ENCODE measurements around the gene HSPA12A. TPM values are rescaled to one million over a fixed set of nuclear protein-coding genes. Genes with fewer than 3 reads are reported as not detected.

Gene HSPA12A
- total RNA-seq, 1 donor from 2014 or later: 0.05 TPM

DNA sequence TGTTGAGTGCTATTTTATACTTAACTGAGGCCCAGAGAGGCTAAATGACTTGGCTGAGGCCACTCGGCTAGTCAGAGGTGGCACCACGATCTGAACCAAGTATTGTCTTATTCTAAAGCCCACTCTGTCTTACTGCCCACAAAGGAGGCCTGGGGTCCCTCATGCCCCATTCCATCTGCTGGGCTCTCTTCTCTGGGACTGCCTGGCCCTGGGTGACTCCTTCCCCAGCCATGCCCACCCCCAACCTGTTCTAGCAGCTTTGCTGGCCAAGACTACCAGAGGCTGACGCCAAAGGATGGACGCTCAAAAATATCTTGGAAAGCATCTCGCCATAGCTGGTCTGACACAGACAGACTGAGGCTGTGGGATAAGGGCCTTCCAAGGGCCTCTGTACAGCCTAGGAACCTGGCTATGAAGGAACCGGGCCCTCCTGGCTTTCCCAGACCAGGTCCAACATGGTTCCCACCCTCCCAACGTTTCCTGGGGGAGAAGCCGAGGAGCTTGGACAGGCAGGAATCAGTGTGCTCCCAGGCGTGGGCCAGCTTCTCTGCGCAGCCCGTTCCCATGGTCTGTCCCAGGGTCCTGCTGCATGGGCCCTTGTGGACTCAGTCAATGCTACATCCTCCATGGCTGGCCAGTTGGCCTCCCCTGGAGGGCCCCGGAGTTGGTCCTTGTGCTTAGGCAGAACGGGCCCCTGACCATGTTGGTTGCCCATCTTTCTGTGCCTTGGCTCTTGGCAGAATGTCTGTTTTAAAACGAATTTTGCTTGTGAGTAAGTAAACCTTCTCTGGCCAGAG lies 11.7 kb downstream of the HSPA12A start:
- H3K27me3 Mint-ChIP-seq (ENCODE audit: insufficient read depth): peaks cover 21% of the 10 kb centered on the region
- H3K9me3 Mint-ChIP-seq: no peaks in the 10 kb centered on the region
- intact Hi-C loops (cut with micrococcal nuclease): no loop called here

DNA sequence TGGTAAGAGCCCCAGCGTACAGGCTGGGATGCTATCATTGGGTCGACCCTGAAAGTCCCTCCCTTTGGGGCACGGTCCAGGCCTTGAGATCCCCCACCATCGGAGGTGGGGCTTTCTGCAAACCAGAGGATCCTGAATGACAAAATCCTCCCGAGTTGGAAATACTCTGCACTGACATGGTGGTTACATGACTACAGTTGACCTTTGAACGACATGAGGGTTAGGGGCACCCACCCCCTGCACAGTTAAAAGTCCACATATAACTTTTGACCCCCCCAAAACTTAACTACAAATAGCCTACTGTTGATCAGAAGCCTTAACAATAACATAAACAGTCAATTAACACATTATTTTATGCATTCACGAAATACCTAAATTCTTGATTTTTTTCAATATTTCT lies 13.1 kb downstream of the HSPA12A start:
- no peaks in the 10 kb centered on the region for H3K9me3 Mint-ChIP-seq
- no peak for DNase-seq (ENCODE audit: low spot score)
- H3K4me3 Mint-ChIP-seq: no peak overlapping the region
- H3K36me3 Mint-ChIP-seq (ENCODE audit: low read depth): no peaks in the 10 kb centered on the region
- intact Hi-C loops (cut with micrococcal nuclease): no loop called here
- H3K27ac Mint-ChIP-seq: no peak overlapping the region
- H3K27me3 Mint-ChIP-seq (ENCODE audit: insufficient read depth): peaks cover 22% of the 10 kb centered on the region
- H3K4me1 Mint-ChIP-seq (ENCODE audit: low read depth): peaks cover 3% of the 10 kb centered on the region

More for the DNA sequence above, 11.7 kb downstream of the HSPA12A start:
- Mint-ChIP-seq H3K4me1 (ENCODE audit: low read depth) (no peaks in the 10 kb centered on the region), H3K27ac (no peak overlapping the region), H3K36me3 (ENCODE audit: low read depth) (no peaks in the 10 kb centered on the region), H3K4me3 (no peak overlapping the region)
- DNase-seq (ENCODE audit: low spot score): no peak

DNA sequence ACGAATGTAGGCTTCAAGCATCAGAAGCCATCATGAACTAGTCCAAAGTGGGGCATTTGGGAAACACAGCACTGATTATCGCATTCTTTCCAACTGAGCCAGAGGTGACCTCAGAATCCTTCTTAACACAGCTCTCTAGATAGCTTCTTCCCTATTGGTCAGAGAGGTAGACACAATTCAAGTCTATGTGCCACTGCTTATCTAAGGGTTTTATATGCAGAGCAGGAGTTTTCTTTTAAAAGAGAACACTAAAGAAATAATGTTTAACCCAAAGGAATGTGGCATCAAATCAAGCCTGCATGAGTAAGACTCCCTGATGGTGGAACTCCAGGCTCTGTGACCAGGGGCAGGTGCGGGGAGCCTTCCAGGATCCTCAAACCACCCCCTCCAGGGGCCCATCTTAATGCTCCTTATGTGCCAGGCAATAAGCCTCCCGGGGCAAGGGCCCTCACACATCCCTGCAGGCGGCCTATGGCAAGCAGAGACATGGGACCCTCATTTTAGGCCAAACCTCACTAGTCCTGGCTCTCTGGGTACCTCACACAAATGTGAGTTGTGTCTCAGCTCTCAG lies 13.8 kb downstream of the HSPA12A start:
- Mint-ChIP-seq H3K4me1 (ENCODE audit: low read depth) (peaks cover 10% of the 10 kb centered on the region), H3K27ac (no peak overlapping the region), H3K9me3 (no peaks in the 10 kb centered on the region), H3K36me3 (ENCODE audit: low read depth) (no peaks in the 10 kb centered on the region), H3K27me3 (ENCODE audit: insufficient read depth) (peaks cover 26% of the 10 kb centered on the region), H3K4me3 (no peak overlapping the region)
- intact Hi-C loops (cut with micrococcal nuclease): no loop called here
- DNase-seq (ENCODE audit: low spot score): no peak

DNA sequence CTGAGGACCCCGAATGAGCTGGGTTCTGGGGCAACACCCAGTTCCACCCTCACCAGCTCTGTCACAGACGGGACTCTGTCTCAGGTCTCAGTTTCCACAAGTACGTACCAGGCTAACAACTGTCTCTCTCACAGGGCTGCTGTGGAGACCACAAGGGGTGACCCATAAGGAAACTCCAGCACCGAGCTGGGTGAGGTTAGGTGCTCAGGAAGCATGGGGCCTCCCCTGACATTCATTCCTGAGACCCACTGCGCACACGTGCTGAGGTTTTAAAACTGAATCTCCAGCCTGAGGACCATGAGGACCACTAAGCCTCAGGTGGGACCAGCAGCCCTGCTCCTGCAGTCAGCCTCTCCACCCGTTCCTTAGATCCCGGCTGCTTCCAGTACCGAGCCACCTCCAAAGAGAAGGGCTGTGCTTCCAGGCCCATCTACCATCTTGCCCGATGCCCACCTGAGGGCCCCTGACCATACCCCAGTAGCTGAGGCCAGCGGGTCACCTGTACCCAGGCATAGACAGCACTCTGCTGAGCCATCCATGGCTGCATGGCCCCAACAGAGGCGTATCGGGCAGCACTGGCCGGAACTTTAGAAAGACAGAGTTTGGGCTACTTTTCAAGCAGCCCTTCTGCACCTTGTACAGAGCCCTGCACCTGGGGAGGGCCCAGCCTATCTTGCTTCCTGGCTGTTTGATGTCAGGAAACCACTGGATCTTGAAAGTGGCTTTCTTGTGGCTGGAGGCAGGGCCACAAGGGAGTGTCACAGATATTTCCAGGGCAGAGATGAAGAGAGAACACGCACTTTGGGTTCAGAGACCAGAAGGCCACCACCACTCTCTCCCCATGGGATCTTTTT lies 18.7 kb downstream of the HSPA12A start:
- Mint-ChIP-seq H3K9me3 (no peaks in the 10 kb centered on the region), H3K27ac (no peak overlapping the region), H3K27me3 (ENCODE audit: insufficient read depth) (peaks cover 48% of the 10 kb centered on the region), H3K4me1 (ENCODE audit: low read depth) (peaks cover 12% of the 10 kb centered on the region), H3K4me3 (no peak overlapping the region), H3K36me3 (ENCODE audit: low read depth) (no peaks in the 10 kb centered on the region)
- peak; percentile 28 for DNase-seq (ENCODE audit: low spot score)
- intact Hi-C loops (cut with micrococcal nuclease): no loop called here

DNA sequence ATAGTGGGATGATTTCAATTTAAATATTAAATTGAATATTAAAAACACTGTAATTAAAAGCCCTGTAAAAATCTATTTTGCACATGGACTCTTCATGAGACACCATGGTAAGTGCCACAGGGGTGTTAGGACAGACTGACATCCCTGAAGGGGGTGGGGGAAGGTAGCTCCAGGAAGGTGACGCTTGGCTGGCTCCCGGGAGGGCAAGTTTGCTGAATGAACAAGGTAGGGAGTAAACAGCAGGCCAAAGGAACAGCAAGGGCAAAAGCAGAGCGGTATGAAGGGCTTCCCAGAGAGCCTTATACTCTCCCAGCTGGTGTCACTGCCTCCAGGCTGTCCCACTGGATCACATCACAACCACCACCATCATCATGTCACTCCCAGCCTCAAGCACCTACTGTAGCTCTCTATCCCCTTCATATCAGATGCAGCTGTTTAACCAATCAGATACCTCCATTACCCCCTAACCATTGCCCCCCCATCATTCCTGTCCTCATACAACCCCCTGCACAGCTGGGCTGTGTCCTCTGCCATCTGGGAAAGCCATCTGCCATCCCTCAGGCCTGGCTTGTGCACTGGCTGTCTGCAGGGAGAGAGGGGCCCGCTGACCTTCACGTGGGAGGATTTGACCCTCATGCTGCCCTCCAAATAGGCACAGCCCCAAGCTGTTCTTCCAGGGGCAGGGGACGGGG lies 19.5 kb downstream of the HSPA12A start:
- no peak for DNase-seq (ENCODE audit: low spot score)
- Mint-ChIP-seq H3K4me1 (ENCODE audit: low read depth) (peaks cover 12% of the 10 kb centered on the region), H3K27ac (no peak overlapping the region), H3K36me3 (ENCODE audit: low read depth) (no peaks in the 10 kb centered on the region), H3K27me3 (ENCODE audit: insufficient read depth) (peaks cover 49% of the 10 kb centered on the region), H3K4me3 (no peak overlapping the region), H3K9me3 (no peaks in the 10 kb centered on the region)
- intact Hi-C loops (cut with micrococcal nuclease): no loop called here

DNA sequence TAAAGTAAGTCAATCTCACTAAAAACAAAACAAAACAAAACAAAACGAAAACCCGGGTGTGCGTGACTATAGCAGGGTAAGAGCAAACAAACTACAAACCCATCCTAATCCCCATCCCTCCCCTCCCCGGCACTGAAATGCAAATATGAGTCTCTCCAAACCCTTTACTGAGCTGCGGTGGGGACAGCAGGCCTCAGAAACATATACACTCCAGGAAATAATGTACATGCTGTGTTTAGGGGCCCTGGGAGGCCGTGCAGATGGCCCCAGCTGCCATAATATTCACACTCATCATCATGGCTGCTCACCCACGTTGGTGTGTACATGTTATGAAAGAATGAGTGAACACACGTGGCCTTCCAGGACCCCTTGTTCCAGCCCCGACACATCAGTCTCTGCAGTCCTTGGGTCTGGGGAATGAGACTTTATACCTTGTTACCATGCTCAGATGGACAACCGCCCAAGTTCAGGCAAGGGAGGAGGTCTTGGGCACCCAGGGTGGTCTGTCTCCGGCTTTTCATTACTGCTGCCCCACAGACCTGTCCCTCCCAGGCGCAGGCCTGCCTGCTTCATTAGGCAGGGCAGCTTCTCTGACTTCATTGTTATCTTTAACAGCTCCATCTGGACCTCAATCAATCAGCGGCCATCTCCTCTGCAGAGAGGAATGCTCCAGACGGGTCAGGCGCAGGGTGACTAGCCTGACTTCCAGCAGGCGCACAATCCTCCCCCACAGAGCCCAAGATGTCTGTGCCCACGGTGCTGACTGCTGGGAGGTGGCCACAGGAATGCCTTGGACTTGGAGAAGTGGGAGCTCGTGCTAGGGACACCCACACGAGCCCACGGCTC lies 20.6 kb downstream of the HSPA12A start:
- Mint-ChIP-seq H3K4me1 (ENCODE audit: low read depth) (peaks cover 12% of the 10 kb centered on the region), H3K4me3 (no peak overlapping the region), H3K27ac (no peak overlapping the region), H3K36me3 (ENCODE audit: low read depth) (no peaks in the 10 kb centered on the region), H3K9me3 (no peaks in the 10 kb centered on the region), H3K27me3 (ENCODE audit: insufficient read depth) (peaks cover 50% of the 10 kb centered on the region)
- intact Hi-C loops (cut with micrococcal nuclease): no loop called here
- no peak for DNase-seq (ENCODE audit: low spot score)

DNA sequence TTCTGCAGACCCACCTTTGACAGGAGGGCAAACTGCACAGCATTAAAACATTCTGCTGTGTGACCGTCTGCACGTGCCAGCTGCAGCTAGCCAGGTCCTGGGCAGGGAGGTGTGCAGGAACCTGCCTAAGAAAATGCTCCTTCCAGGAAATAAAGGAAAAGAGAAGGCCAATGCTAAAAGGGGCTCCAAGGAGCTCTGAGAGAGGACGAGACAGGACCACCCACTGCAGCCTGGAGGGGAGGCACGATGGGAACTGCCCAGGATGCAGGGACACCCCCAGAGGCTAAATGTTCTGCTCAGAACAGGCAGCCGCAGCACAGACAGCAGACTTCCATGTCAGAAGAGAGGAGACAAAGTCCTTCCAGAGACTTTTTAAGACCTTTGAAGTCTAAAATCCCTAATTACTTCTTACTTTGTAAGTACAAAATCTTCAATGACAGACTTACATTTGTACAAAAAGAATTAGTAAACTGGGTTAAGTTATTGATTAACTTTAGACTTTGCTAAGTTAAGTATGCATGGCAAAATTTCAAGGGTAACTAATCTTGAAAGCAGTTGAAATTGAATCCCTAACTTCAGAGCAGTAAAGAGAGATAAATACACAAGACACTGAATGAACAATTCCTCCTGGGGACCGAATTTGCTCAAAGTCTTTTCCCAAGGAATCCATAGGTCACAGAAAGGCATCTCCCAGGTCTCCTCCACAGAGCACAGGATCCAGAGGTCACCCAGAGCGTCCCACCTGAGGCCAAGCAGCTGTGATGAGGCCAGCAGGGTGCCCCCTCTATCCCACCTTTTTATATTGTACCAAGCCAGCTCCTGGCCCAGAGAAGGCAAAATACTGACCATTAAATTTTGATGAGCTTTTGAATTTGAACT lies 21.5 kb downstream of the HSPA12A start:
- H3K27ac Mint-ChIP-seq: no peak overlapping the region
- peaks cover 41% of the 10 kb centered on the region for H3K27me3 Mint-ChIP-seq (ENCODE audit: insufficient read depth)
- intact Hi-C loops (cut with micrococcal nuclease): no loop called here

DNA sequence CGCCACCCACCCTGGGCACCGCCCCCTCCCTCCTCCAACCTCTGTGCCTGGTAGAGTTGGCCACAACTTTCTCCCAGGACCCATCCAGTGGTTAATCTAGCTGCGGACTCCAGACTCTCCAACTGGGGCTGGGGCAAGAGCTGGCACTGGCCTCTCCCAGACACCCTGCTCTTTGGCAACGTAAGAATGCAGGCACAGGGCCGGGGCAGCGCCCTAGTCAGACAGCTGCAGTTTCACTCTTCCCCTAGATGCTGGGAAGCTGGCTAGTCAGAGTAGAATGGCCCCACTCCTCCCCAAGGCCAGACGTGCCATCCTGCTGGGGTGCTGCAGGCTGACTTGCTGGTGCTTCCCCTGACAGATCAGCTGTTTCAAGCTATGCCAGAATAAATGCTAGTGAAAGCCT lies 22.1 kb downstream of the HSPA12A start:
- Mint-ChIP-seq H3K27me3 (ENCODE audit: insufficient read depth) (peaks cover 36% of the 10 kb centered on the region), H3K27ac (no peak overlapping the region), H3K36me3 (ENCODE audit: low read depth) (no peaks in the 10 kb centered on the region), H3K4me1 (ENCODE audit: low read depth) (peaks cover 12% of the 10 kb centered on the region), H3K4me3 (no peak overlapping the region), H3K9me3 (no peaks in the 10 kb centered on the region)
- no peak for DNase-seq (ENCODE audit: low spot score)
- intact Hi-C loops (cut with micrococcal nuclease): no loop called here

More for the DNA sequence above, 21.5 kb downstream of the HSPA12A start:
- Mint-ChIP-seq H3K4me1 (ENCODE audit: low read depth) (peaks cover 12% of the 10 kb centered on the region), H3K9me3 (no peaks in the 10 kb centered on the region), H3K36me3 (ENCODE audit: low read depth) (no peaks in the 10 kb centered on the region), H3K4me3 (no peak overlapping the region)
- DNase-seq (ENCODE audit: low spot score): no peak

DNA sequence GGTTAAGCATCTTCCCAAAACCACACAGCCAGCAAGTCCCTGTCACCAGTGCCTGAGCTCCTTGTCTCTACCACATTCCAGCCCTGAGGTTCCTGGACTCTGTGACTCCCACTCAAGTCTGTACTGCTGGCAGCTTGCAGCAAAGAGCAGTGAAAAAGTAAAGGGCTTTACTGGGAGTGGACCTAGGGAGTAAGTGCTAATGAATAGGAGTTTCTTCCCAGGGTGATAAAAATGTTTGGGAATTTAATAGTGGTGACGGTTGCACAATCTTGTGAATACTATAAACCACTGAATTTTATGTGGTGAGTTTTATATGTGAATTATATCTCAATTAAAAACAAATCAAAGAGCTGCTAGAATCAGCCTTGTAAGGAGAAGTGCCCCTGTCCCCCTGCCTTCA lies 22.6 kb downstream of the HSPA12A start:
- no peak for DNase-seq (ENCODE audit: low spot score)
- Mint-ChIP-seq H3K4me3 (no peak overlapping the region), H3K27me3 (ENCODE audit: insufficient read depth) (peaks cover 34% of the 10 kb centered on the region), H3K27ac (no peak overlapping the region), H3K4me1 (ENCODE audit: low read depth) (peaks cover 12% of the 10 kb centered on the region), H3K36me3 (ENCODE audit: low read depth) (no peaks in the 10 kb centered on the region), H3K9me3 (no peaks in the 10 kb centered on the region)
- intact Hi-C loops (cut with micrococcal nuclease): no loop called here

DNA sequence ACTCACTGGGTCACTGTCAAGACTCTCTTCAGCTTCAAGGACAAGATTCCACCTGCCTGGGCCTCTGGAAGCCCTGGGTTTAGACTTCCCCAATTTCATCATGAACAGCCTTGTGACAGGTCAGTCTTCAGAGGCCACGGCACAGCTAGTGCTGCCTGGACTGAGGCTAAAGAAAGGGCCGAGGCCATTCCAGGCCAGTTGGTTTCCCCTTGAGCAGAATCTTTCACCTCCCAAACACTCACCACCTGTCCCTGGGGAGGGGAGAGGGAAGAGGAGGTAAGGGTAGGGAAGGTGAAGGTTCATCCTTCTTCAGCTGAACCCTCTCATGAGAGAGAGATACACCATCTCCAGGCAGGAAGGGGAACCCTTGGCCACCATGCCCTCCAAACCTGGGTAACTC lies 24.3 kb downstream of the HSPA12A start:
- Mint-ChIP-seq H3K36me3 (ENCODE audit: low read depth) (no peaks in the 10 kb centered on the region), H3K4me1 (ENCODE audit: low read depth) (no peaks in the 10 kb centered on the region), H3K27me3 (ENCODE audit: insufficient read depth) (peaks cover 30% of the 10 kb centered on the region), H3K9me3 (no peaks in the 10 kb centered on the region), H3K4me3 (no peak overlapping the region), H3K27ac (no peak overlapping the region)
- no peak for DNase-seq (ENCODE audit: low spot score)
- intact Hi-C loops (cut with micrococcal nuclease): no loop called here

DNA sequence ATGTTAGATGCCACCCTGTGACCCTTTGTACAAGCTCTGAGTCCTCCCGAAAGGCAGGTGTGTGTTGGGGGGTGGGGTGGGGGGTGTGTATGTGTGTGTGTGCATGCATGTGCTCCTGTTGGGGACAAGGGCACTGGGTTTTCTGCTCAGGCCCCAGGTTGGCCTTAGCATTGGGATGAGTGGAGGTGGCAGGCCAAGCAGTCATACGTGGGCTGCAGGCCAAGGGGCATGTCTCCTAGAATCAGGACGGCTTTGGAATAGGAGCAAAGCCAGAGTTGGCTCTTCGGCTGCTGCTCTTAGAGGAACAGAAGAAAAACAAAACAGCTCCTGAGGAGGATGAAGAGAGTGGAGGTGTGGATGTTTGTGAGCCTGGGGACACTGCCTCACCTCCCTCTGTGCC lies 26.0 kb downstream of the HSPA12A start:
- intact Hi-C loops (cut with micrococcal nuclease): no loop called here
- no peak for DNase-seq (ENCODE audit: low spot score)
- H3K27ac Mint-ChIP-seq: no peak overlapping the region
- no peak overlapping the region for H3K4me3 Mint-ChIP-seq
- H3K27me3 Mint-ChIP-seq (ENCODE audit: insufficient read depth): peaks cover 26% of the 10 kb centered on the region
- H3K4me1 Mint-ChIP-seq (ENCODE audit: low read depth): no peaks in the 10 kb centered on the region
- no peaks in the 10 kb centered on the region for H3K36me3 Mint-ChIP-seq (ENCODE audit: low read depth)
- H3K9me3 Mint-ChIP-seq: no peaks in the 10 kb centered on the region

Data from activated T-helper 1 cell treated with anti-CD3 and anti-CD28 coated beads, Interleukin-12 subunit alpha, Interleukin-12 subunit beta, Interleukin-2, Interleukin-4 antibody, amounts not matched to agents 30 ng/mL and 10 ng/mL and 1 ng/mL, durations not matched to agents 14 hours and 24 hours and 36 hours (primary cell).